Left lung (tissue), 10 donors: ENCODE data around the gene ELAVL4. TPM values are rescaled to one million over a fixed set of nuclear protein-coding genes. Genes with fewer than 3 reads are reported as not detected.

Source experiments
- ATAC-seq: fragments of 200-7000 bp; cut with Tn5 transposase; one replicate; pipeline ENCODE4 v1.9.1; 2020; ENCODE audit warnings: moderate library complexity
- DNase-seq, 4 donors: peaks; one replicate each; pipeline ENCODE4 v3.0.0-alpha.2; 2013 to 2020
- H3K27ac ChIP-seq, 2 donors: fragments of 200-600 bp; sonication (generic) in 1 of 2; one replicate each; pipeline versions ENCODE4 v1.5.0 to v1.8.0; 2020 to 2021
- H3K27me3 ChIP-seq, 2 donors: fragments of 200-600 bp; sonication (generic) in 1 of 2; one replicate each; pipeline versions ENCODE4 v1.5.0 to v1.8.0; 2020 to 2021
- H3K36me3 ChIP-seq, 2 donors: fragments of 200-600 bp; sonication (generic) in 1 of 2; one replicate each; pipeline versions ENCODE4 v1.5.0 to v1.8.0; 2020 to 2021
- H3K4me1 ChIP-seq, 2 donors: fragments of 200-600 bp; one replicate each; pipeline ENCODE4 v1.8.0; 2021
- H3K4me3 ChIP-seq, 2 donors: fragments of 200-600 bp; sonication (generic) in 1 of 2; one replicate each; pipeline versions ENCODE4 v1.5.0 to v1.8.0; 2020 to 2021; ENCODE audit warnings: mild to moderate bottlenecking in 1 of 2
- H3K9me3 ChIP-seq, 2 donors: fragments of 200-600 bp; sonication (generic) in 1 of 2; one replicate each; pipeline versions ENCODE4 v1.5.0 to v1.8.0; 2020 to 2021
- CTCF ChIP-seq, 2 donors: fragments of 200-600 bp; sonication (generic) in 1 of 2; IDR thresholded peaks; one replicate each; pipeline versions ENCODE4 v1.5.0 to v1.8.0; 2021; ENCODE audit warnings: antibody characterized with exemption in 2 of 2
- intact Hi-C, 2 donors: fragments of 100-400 bp; cut with DNase I; formaldehyde crosslinking; loops; one replicate each; pipeline versions ENCODE4 v1.11.2 to v1.14.2; 2022
- polyA plus RNA-seq, 6 donors: library from polyadenylated mRNA; unstranded; fragments of 120-200 nt; gene quantifications; one replicate each; pipeline ENCODE4 v1.2.1, GENCODE V29; 2013; ENCODE audit not compliant: insufficient read length in 6 of 6
- total RNA-seq, 2 donors: library from RNA; stranded (reverse); fragmentation: NEBNext Ultra II Directional; extraction: Animal tissue kit (Norgen Biotek cat#: 25700); gene quantifications; one replicate each; pipeline ENCODE4 v1.2.1, GENCODE V29; 2021
- donor health status: DM: no; HTN: yes; CAD: no.
- donor health status: DM: no; HTN: no; CAD: no.

ELAVL4 gene
- total and polyA plus RNA-seq, 8 donors: 0.41 to 1.3 (median 0.86) TPM; not detected in 2

- Histone ChIP-seq H3K27me3 (no peaks in the 10 kb centered on the region), H3K36me3 (no peaks in the 10 kb centered on the region), H3K4me3 (no peak overlapping the region), H3K9me3 (peaks cover 0 to 7% of the 10 kb centered on the region in 2 donors), H3K4me1 (no peaks in the 10 kb centered on the region), H3K27ac (no peak overlapping the region)
- intact Hi-C loops: no loop called here
- ATAC-seq (no peak), DNase-seq (no peak)
- no peak for TF ChIP-seq CTCF (IDR thresholded peaks at IDR 0.05)
Measured at GRCh38 chr1:50236656-50237055, 127.9 kb downstream of the ELAVL4 start.

GRCh38 chr1:50237056-50237455 lies 128.3 kb downstream of the ELAVL4 start:
- Histone ChIP-seq H3K4me3 (no peak overlapping the region), H3K27me3 (no peaks in the 10 kb centered on the region), H3K9me3 (peaks cover 0 to 7% of the 10 kb centered on the region in 2 donors), H3K27ac (no peak overlapping the region), H3K4me1 (no peaks in the 10 kb centered on the region), H3K36me3 (no peaks in the 10 kb centered on the region)
- DNase-seq (no peak), ATAC-seq (no peak)
- TF ChIP-seq CTCF (IDR thresholded peaks at IDR 0.05): no peak
- intact Hi-C loops: no loop called here

- intact Hi-C loops: no loop called here
- H3K4me3 ChIP-seq: no peak overlapping the region
Measured at GRCh38 chr1:50243939-50244338, 135.2 kb downstream of the ELAVL4 start.

GRCh38 chr1:50246869-50247268 lies 138.1 kb downstream of the ELAVL4 start:
- TF ChIP-seq CTCF (IDR thresholded peaks at IDR 0.05): no peak
- peak; percentile 77 for ATAC-seq

More at GRCh38 chr1:50243939-50244338, 135.2 kb downstream of the ELAVL4 start:
- Histone ChIP-seq H3K4me1 (no peaks in the 10 kb centered on the region), H3K27ac (no peak overlapping the region), H3K36me3 (no peaks in the 10 kb centered on the region), H3K9me3 (no peaks in the 10 kb centered on the region), H3K27me3 (no peaks in the 10 kb centered on the region)
- DNase-seq: no peak
- no peak for TF ChIP-seq CTCF (IDR thresholded peaks at IDR 0.05)
- ATAC-seq: peak; percentile 61

GRCh38 chr1:50251702-50252101 lies 143.0 kb downstream of the ELAVL4 start:
- no peak overlapping the region for H3K4me3 ChIP-seq
- TF ChIP-seq CTCF (IDR thresholded peaks at IDR 0.05): no peak
- no peaks in the 10 kb centered on the region for H3K36me3 ChIP-seq
- H3K27me3 ChIP-seq: peaks cover 0 to 23% of the 10 kb centered on the region in 2 donors
- ATAC-seq (no peak), DNase-seq (no peak)
- no peak overlapping the region for H3K27ac ChIP-seq
- H3K9me3 ChIP-seq: no peaks in the 10 kb centered on the region
- intact Hi-C loops: no loop called here
- H3K4me1 ChIP-seq: no peaks in the 10 kb centered on the region

More at GRCh38 chr1:50246869-50247268, 138.1 kb downstream of the ELAVL4 start:
- H3K9me3 ChIP-seq: no peaks in the 10 kb centered on the region
- no peak overlapping the region for H3K27ac ChIP-seq
- H3K4me3 ChIP-seq: no peak overlapping the region
- no peak for DNase-seq
- intact Hi-C loops: no loop called here
- H3K4me1 ChIP-seq: no peaks in the 10 kb centered on the region
- no peaks in the 10 kb centered on the region for H3K36me3 ChIP-seq
- peaks cover 0 to 6% of the 10 kb centered on the region in 2 donors for H3K27me3 ChIP-seq
